Muscle layer of duodenum (tissue), 2 donors: Measurements from ENCODE around the gene SNAP47.

Experiments used
- H3K27ac ChIP-seq: one replicate; pipeline ENCODE4 v1.7.0; 2013; ENCODE audit warnings: mild to moderate bottlenecking, low read length
- H3K27me3 ChIP-seq: one replicate; pipeline ENCODE4 v1.7.0; 2013; ENCODE audit warnings: low read depth, mild to moderate bottlenecking, control low read depth, low read length
- H3K36me3 ChIP-seq, 2 donors: one replicate each; pipeline ENCODE4 v1.7.0; 2013; ENCODE audit warnings: low read length in 2 of 2, control low read depth in 1 of 2, mild to moderate bottlenecking in 1 of 2; ENCODE audit not compliant: insufficient read depth in 2 of 2, control insufficient read depth in 1 of 2
- H3K4me1 ChIP-seq, 2 donors: one replicate each; pipeline ENCODE4 v1.7.0; 2013; ENCODE audit warnings: low read length in 2 of 2, mild to moderate bottlenecking in 2 of 2, control low read depth in 1 of 2, moderate library complexity in 1 of 2; ENCODE audit not compliant: insufficient read depth in 2 of 2, control insufficient read depth in 1 of 2
- H3K4me3 ChIP-seq, 2 donors: one replicate each; pipeline ENCODE4 v1.7.0; 2013; ENCODE audit warnings: low read length in 2 of 2, low read depth in 1 of 2, mild to moderate bottlenecking in 1 of 2
- H3K9me3 ChIP-seq, 2 donors: one replicate each; pipeline ENCODE4 v1.7.0; 2013; ENCODE audit warnings: low read length in 2 of 2, control low read depth in 1 of 2, mild to moderate bottlenecking in 1 of 2; ENCODE audit not compliant: control insufficient read depth in 1 of 2
- donor health status: healthy.

SNAP47 gene

DNA sequence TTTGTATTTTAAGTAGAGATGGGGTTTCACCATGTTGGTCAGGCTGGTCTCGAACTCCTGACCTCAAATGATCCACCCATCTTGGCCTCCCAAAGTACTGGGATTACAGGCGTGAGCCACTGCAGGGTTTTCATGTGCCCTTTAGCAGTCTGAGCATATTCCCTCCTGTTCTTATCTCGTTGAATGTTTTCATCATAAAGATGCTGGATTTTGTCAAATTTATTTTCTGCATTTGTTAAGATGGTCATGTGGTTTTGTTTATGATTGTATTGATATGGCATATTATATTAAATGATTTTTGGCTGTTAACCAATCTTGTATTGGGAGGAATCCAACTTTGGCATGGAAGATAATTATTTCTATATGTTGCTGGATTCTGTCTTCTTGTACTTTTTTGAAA lies 8.9 kb upstream of the SNAP47 start:
- H3K36me3 ChIP-seq: peaks cover 0 to 3% of the 10 kb centered on the region in 2 donors
- H3K9me3 ChIP-seq: peaks cover 0 to 9% of the 10 kb centered on the region in 2 donors
- no peak overlapping the region for H3K4me3 ChIP-seq
- H3K27me3 ChIP-seq: no peaks in the 10 kb centered on the region
- H3K4me1 ChIP-seq: peaks cover 0 to 28% of the 10 kb centered on the region in 2 donors
- H3K27ac ChIP-seq: no peak overlapping the region

- peaks cover 0 to 10% of the 10 kb centered on the region in 2 donors for H3K36me3 ChIP-seq
- H3K4me3 ChIP-seq: no peak overlapping the region
- no peak overlapping the region for H3K27ac ChIP-seq
- H3K4me1 ChIP-seq: peaks cover 0 to 28% of the 10 kb centered on the region in 2 donors
- H3K9me3 ChIP-seq: peaks cover 0 to 1% of the 10 kb centered on the region in 2 donors
- no peaks in the 10 kb centered on the region for H3K27me3 ChIP-seq
These were observed 8.2 kb upstream of the SNAP47 start for GRCh38 chr1:227726924-227727599.

DNA sequence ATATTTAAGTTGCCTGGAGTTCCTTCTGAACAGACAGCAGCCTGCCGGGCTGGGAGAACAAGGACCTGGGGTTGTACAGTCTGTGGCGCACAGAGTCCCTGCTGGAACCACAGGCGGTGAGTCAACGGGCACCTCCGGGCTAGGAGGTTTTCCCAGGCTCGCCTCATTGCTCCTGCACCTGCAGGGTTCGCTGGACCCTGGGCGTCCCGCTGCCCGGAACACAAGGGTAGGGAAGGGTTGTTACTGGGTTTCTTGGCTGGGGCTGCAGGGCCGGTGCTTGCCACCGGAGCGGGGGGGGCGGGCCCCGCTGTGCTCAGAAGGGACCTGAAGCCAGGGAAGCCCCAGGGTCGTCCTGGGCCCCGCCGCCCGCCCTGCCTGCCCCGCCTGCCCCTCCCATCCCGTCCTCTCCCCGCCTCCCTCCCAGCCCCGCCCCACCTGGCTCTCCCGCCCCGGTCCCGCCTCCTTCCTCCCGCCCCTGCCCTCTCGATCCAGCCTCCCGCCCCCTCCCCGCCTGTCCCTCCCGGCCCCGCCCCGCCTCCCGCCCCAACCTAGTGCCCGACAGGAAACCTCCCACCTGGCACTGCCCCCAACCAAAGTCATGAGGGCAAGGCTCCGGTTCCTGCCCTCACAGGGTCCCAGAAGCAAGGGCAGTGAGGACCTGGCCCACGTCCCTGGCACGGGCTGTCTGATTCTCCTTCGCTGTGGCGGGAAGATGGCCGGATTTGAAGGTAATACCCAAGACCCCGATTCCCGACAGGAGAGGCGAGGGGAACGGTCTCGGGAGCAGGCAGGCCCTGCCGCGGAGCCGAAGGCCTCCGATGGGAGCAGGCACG lies 7.0 kb upstream of the SNAP47 start:
- no peak overlapping the region for H3K27ac ChIP-seq
- peaks cover 0 to 22% of the 10 kb centered on the region in 2 donors for H3K36me3 ChIP-seq
- H3K9me3 ChIP-seq: no peaks in the 10 kb centered on the region
- H3K27me3 ChIP-seq: no peaks in the 10 kb centered on the region
- peaks cover 0 to 28% of the 10 kb centered on the region in 2 donors for H3K4me1 ChIP-seq
- peak overlapping the region; percentile 61 to 72 for H3K4me3 ChIP-seq

GRCh38 chr1:227728892-227729143 lies 6.4 kb upstream of the SNAP47 start:
- Histone ChIP-seq H3K27ac (no peak overlapping the region), H3K27me3 (no peaks in the 10 kb centered on the region), H3K4me1 (peaks cover 0 to 31% of the 10 kb centered on the region in 2 donors)

DNA sequence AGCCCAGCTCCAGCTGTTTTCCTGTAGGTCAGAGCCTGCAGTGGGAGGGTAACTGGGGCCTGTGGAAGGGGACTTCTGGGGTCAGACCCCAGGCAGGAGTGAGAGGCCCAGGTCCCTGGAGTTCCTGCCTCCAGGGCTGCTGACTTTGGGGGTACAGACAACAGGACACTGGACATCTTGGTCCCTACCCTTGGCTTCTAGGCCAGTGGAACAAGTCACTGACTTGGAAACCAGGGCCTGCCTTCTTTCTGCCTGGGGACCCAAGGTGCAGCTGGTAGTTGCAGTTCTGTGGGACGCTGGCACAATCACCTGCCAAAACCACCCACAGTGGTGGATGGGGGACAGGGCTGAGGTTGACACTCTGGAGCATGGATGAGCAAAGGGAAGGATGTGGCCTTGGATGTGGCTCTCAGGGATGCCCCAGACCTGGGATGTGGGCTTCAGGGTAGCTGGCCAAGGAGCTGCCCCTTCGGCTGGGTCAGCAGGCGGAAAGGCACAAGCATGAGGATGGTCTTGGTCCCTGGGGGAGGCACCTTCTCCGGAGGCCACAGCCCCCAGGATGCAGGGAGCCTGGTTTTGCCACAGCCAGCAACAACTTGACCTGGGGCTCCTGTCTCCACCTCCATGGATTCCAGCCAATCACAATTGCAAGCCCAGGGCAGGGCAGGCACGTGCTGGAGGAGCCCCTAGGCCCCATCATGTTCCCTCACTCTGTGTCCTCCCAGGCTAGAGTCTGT lies 5.9 kb upstream of the SNAP47 start:
- Histone ChIP-seq H3K4me1 (peaks cover 0 to 36% of the 10 kb centered on the region in 2 donors), H3K27me3 (no peaks in the 10 kb centered on the region), H3K4me3 (peak overlapping the region; percentile 61 to 72), H3K9me3 (no peaks in the 10 kb centered on the region), H3K36me3 (peaks cover 0 to 28% of the 10 kb centered on the region in 2 donors), H3K27ac (no peak overlapping the region)

More at GRCh38 chr1:227728892-227729143, 6.4 kb upstream of the SNAP47 start:
- H3K36me3 ChIP-seq: peaks cover 0 to 28% of the 10 kb centered on the region in 2 donors
- H3K9me3 ChIP-seq: no peaks in the 10 kb centered on the region
- H3K4me3 ChIP-seq: peak overlapping the region; percentile 61 to 72

- H3K9me3 ChIP-seq: no peaks in the 10 kb centered on the region
- H3K4me1 ChIP-seq: peaks cover 0 to 40% of the 10 kb centered on the region in 2 donors
- H3K27me3 ChIP-seq: no peaks in the 10 kb centered on the region
- no peak overlapping the region for H3K4me3 ChIP-seq
- H3K36me3 ChIP-seq: peaks cover 0 to 28% of the 10 kb centered on the region in 2 donors
- H3K27ac ChIP-seq: no peak overlapping the region
These were observed 5.2 kb upstream of the SNAP47 start for GRCh38 chr1:227729881-227730629.

DNA sequence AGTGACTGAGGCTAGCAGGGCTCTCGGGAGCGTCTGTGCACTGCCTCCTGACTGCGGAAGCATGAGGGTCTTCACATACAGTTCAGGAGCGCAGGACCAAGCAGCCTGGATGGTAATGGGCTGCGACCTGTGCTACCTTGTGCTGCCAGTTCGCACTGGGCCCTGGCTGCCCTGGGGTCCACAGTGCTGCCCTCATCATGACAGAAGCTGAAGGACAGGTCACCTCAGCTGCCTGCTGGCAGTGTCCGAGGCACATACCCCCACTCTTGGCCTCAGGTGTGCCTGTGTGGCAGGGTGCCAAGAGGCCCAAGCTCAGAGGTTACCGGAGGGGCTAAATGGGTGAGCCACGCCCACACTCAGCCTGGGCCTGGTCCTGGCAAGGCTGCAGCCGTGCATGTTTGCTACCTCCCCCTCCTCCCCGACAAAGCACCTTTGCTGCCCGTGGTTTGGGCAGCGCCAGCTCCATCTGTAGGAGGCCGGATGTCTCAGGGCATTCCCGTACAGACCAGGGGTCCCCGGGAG lies 4.5 kb upstream of the SNAP47 start:
- Histone ChIP-seq H3K4me1 (peaks cover 0 to 41% of the 10 kb centered on the region in 2 donors), H3K27me3 (no peaks in the 10 kb centered on the region), H3K9me3 (no peaks in the 10 kb centered on the region), H3K4me3 (no peak overlapping the region), H3K36me3 (peaks cover 0 to 28% of the 10 kb centered on the region in 2 donors), H3K27ac (no peak overlapping the region)

GRCh38 chr1:227731241-227731677 lies 4.0 kb upstream of the SNAP47 start:
- Histone ChIP-seq H3K36me3 (peaks cover 0 to 28% of the 10 kb centered on the region in 2 donors), H3K4me3 (no peak overlapping the region), H3K27me3 (no peaks in the 10 kb centered on the region), H3K9me3 (no peaks in the 10 kb centered on the region), H3K27ac (no peak overlapping the region), H3K4me1 (peaks cover 3 to 46% of the 10 kb centered on the region in 2 donors)

- Histone ChIP-seq H3K36me3 (peaks cover 0 to 28% of the 10 kb centered on the region in 2 donors), H3K9me3 (no peaks in the 10 kb centered on the region), H3K27ac (no peak overlapping the region), H3K4me1 (peaks cover 7 to 53% of the 10 kb centered on the region in 2 donors), H3K27me3 (no peaks in the 10 kb centered on the region), H3K4me3 (no peak overlapping the region)
These were observed 3.3 kb upstream of the SNAP47 start for GRCh38 chr1:227731696-227732585.
